Islet precursor cell (in vitro differentiated cells): ENCODE results near the gene GRAMD4.

ENCODE experiments used
- DNase-seq: peaks from one replicate; pipeline ENCODE4 v3.0.0-alpha.2; 2018

The GRAMD4 gene

DNA sequence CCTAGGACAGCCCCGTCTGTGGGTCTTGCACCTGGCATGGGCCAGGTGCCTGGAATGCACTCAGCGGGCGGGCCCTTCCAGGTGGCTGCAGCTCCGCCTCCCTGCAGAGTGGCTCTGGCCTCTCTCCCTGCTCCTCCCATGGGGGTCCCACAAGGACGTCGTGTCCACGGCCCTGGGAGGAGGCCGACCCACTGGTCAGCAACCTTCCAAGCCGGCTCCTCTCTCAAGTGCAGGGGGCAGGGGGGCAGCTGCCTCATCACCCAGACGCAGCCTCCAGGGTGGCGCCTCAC, 76.0 kb downstream of the GRAMD4 start:
- DNase-seq, result no peak

DNA sequence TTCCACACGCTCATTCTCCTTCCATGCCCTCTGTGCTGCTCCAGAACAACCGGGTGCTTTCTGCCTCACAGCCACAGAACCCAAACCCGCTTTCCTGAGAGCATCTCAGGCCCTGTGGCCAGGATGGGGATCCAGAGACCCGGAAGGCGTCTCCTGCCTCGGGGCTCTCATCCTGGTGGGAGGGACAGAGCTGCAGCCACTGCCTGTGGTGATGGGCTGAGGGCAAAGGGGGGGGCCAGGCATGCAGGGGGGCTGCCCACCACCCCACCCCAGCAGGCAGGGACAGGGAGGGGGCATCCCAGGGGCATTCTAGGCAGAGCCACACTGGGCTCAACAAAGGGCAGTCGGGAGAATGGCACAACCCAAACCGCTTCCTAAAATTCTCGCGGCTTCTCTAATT, 76.4 kb downstream of the GRAMD4 start:
- no peak for DNase-seq

DNA sequence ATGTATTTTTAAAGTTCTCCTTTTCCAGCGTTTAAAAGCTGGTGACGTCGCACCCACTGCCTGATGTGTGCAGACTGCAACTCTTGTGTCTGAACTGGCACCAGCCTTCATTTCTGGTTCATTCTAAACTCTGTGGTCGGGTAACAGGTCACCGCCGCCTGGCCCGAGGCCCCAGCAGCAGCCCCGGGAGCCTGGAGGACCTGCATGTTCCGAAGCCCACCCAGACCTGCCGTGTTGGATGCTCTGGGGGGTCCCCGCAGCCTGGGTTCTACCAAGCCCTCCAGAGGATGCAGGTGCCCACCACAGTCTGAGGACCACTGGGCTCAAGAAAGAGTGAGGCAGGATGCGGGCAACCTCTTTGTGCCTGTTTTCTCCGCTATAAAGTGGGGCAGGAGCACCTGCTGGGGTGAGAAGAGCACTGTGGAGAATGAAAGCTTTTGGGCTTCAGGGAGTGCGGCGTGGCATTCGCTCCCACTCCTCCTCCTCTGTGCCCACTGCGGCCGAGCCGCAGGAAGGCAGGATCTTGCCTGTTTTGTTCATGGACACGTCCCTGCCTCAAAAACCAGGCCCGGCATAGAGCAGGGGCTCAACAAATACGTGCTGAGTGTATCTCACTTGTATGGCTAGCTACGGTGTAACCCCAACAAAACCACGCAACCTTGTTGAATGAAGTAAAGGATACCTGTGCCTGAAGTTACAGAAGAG, 77.8 kb downstream of the GRAMD4 start:
- no peak for DNase-seq

DNA sequence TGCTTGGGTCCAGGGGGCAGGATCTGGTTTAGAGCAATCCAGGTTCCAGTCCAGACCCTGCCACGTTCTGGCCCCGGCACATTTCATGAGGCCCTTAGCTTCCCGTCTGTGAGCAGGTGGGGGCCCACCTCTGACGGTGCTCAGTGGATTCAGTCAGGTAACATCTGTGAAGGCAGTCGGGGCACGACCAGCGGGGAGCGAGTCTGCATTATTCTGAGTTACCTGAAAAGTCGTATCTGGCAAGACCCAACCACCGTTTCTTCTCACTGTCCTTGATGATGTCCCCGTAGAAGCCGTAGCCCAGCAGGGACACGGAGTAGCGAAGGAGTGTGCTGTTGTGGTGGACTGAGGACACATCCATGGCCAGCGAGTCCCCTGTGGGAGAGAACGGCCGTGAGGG, 78.9 kb downstream of the GRAMD4 start:
- DNase-seq, result no peak

GRCh38 chr22:46701262-46701661, 81.1 kb downstream of the GRAMD4 start:
- DNase-seq, result no peak

GRCh38 chr22:46703171-46703995, 83.2 kb downstream of the GRAMD4 start:
- no peak for DNase-seq

- no peak for DNase-seq
Observed at GRCh38 chr22:46703996-46704370, 83.8 kb downstream of the GRAMD4 start.

DNA sequence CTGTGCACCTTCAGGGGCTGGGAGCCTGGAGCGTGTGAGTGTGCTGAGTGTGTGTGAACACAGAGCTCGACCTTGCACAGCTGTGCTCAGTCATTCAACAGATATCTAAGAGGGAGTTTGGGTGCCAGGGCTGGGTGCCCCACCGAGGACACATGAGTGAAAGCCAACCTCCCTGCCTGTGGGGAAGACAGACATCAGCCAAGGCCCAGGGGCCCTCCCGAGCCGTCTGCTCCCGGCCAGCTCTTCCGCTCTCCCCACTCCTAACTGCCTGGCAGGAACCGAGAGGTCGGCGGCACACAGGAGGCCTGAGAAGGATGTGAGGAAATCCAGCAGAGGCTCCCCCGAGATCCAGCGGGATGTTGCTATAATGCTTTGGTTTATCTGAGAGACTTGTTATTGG, 85.9 kb downstream of the GRAMD4 start:
- DNase-seq, result no peak

- no peak for DNase-seq
Observed at GRCh38 chr22:46707305-46707704, 87.1 kb downstream of the GRAMD4 start.

DNA sequence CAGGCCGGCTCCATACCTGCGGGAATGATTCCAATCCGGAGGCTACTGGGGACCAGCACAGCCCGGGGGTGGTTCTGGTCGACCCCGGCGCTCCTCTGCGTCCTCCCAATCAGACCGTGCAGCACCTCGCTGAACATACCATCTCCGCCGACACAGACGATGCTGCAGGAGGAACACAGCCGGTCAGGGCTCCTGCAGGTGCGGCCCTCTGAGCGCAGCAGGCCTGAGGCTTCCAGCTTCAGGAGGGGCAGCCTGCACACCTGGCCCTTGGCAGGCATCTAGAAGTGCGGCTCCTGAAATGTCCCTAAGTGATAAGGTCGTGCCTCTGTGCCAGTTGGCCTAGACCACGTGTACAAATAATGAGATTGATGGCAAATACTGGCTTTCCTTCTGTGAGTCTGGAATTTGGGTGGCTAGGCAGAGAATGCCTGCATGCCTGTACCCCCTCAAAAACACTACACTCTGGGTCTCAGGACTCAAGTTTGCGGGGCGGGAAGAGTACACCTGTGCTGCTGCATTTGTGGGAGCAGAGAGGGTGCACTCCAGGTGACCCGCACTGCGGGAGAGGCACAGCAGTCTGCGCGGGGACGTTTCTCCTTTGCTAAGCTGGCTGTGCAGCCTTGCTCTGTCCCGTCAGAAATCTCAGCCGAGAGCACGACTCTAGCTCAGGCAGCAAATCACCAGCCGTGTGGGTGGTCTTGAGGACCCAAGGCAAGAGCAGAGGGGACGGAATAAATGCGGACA, 87.8 kb downstream of the GRAMD4 start:
- no peak for DNase-seq

DNA sequence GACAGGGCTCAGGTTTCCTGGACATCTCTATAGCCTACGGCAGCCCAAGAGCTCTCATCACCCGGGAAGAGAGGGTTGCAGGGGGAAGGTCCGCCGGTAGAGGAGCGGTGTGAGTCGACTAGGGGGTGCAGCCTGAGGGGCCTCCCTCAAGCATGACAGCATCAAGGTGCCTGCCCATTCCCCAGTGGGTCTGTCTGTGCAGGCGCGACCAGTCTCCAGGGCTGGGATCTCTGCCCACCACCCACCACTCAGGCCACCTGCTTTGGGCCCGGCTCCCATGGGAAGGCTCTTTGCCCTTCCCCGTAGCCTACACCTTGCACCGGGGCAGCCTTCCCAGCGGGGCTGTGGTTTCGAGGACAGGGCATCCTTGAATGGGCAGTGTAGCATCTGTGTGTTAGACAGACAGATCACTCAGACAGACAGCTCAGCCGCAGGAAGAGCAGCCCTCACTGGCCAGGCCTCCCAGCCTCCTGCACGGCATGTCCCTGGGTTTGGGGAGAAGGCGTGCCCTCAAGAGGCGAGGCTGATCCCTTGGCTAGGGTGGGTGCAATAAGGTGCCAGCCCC, 88.7 kb downstream of the GRAMD4 start:
- no peak for DNase-seq

DNA sequence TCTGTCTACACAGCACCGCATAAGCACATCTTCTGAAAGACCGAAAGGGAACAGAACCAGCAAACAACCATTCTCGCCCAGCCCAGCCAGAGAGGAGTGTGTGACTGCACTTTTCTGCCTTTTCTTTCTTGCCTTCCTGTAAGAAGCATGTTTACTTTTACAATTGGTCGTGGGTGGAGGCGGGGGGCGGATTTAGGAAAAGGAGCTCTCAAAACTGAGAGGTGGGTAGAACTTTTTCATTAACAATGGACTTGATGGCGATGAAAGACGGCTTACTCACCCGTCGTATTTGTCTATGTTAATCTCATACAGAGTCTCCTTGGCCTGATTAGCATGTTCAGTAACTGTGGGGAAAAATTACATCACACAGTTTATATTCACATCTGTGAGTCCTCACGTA, 90.6 kb downstream of the GRAMD4 start:
- no peak for DNase-seq

- DNase-seq, result no peak
Observed at GRCh38 chr22:46712288-46712687, 92.1 kb downstream of the GRAMD4 start.

GRCh38 chr22:46714550-46714949, 94.4 kb downstream of the GRAMD4 start:
- DNase-seq, result no peak

- DNase-seq, result no peak
Observed at GRCh38 chr22:46719921-46720320, 99.7 kb downstream of the GRAMD4 start.

GRCh38 chr22:46721501-46722085, 101.4 kb downstream of the GRAMD4 start:
- DNase-seq, result no peak

- no peak for DNase-seq
Observed at GRCh38 chr22:46723882-46724281, 103.7 kb downstream of the GRAMD4 start.

DNA sequence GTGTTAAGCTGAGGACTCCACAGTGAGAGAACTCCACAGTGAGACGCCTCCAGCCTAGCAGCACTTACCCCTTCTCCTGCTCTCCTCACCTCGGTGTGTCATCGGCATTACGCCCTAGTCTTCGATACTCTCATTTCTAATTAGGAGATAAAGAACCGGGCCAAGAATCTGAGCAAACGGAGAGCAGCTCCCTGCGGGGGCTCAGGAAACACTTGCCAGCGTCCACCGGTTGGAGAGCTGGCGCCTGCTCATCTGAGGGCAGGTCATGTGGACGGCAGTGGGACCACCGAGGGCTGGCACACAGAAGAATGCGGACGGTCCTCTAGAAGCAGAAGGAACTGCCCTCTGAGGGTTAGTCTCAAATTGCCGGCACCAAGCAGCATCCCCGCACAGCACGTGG, 104.9 kb downstream of the GRAMD4 start:
- DNase-seq, result no peak

- no peak for DNase-seq
Observed at GRCh38 chr22:46726066-46726985, 106.1 kb downstream of the GRAMD4 start.

GRCh38 chr22:46726986-46727317, 106.8 kb downstream of the GRAMD4 start:
- DNase-seq, result no peak

DNA sequence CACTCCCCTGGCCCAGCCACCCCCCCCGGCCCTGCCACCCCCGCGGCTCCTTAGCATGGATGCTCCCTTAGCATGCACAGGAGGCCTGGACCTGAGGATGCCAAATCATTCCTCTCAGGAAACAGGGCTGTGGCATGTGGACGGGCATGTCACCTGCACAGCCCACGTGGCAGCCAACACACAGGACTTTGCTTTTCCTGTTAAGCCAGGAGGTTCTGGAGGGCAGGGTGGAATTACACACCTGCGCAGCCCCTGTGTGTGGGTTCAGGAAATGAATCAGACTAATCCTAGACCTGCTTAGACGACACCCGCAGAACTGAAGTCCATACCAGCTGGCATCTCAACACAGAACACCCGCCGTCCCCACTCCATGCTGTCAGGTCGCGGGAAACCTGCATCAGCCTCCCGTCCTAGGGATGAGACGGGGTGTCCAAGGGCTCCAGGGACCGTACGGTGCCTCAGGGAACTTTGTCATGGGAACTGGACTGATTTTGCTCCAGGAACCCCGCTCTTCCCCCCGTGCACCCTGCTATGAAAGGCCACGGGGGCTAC, 107.7 kb downstream of the GRAMD4 start:
- no peak for DNase-seq

DNA sequence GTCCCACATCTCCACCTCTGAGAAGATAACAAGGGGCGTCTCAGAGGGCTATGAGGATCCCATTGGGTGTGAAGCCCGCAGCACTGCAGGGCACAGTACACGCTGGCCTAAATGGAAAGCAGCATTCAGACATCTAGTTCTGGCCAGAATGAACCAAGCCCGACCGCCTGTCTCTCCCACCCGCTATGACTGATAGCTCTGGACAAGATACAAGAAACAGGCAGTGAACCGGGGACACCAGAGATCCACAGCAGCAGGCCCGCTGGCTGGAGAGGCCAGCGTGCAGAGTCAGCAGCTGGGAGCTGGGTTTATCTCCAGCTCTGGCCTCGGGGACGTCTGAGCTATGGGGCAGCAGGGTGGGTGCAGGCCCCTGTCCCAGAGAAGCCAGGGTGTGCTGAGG, 108.3 kb downstream of the GRAMD4 start:
- no peak for DNase-seq
